ENCODE data around the gene CCN5. TPM values are rescaled to one million over a fixed set of nuclear protein-coding genes. Genes with fewer than 3 reads are reported as not detected.

The CCN5 gene
- total and polyA plus RNA-seq, 2 of the 13 experiments (the other 11 are each of a cell fraction or from before 2014, with no cell fraction given) = 0.12 TPM; not detected in 1

GRCh38 chr20:44771172-44771535 is 56.0 kb downstream of the CCN5 start (continued):
- TF ChIP-seq ELF4 (CRISPR knock-in tag; IDR thresholded peaks at IDR 0.05; ENCODE audit: borderline replicate concordance) (no peak), ZNF292 (CRISPR knock-in tag; IDR thresholded peaks at IDR 0.05; ENCODE audit: borderline replicate concordance, low read depth) (no peak)

- no peaks in the 10 kb centered on the region for H3K79me2 ChIP-seq (ENCODE audit: insufficient read depth, low read length)
- no peaks in the 10 kb centered on the region for H3K9me3 ChIP-seq (ENCODE audit: low read length)
- 11% methylated on average over 8 of the region's 8 CpGs for WGBS (ENCODE audit: low lambda C conversion rate)
- no peak overlapping the region for H3K9ac ChIP-seq (ENCODE audit: insufficient read depth, low read depth, low read length)
- TF ChIP-seq ZNF263 (CRISPR knock-in tag; IDR thresholded peaks at IDR 0.05) = 0 out of 2 replicates have a peak, but pooled peaks have one; percentile 45
- TF ChIP-seq LCORL (IDR thresholded peaks at IDR 0.05) = no peak
- TF ChIP-seq LCORL (CRISPR knock-in tag; IDR thresholded peaks at IDR 0.05) = no peak
- no peak overlapping the region for H3K27ac ChIP-seq (ENCODE audit: extremely low read length, insufficient read depth, low read length)
- H3K4me1 ChIP-seq (ENCODE audit: insufficient read depth, low read length) = no peaks in the 10 kb centered on the region
- DNase-seq (ENCODE audit: low spot score) = no peak
- in situ Hi-C loops (cut with HindIII; ENCODE audit: extremely low pct_ligation_motif_present, low pct_unique_long_range_greater_than_20kb) (no loop called here), intact Hi-C loops (cut with micrococcal nuclease; ENCODE audit: unreplicated experiment) (no loop called here)
- FAIRE-seq = no peak
- no TSS peak for BruUV-seq (replicated peaks)
- H2AFZ ChIP-seq (ENCODE audit: low read length) = no peak overlapping the region
- peak; percentile 40; the same call in 2 of the 3 replicates for ATAC-seq
- POLR2A ChIA-PET = no interaction called here
- no peak overlapping the region for H3K4me3 ChIP-seq (replicated peaks in 1 of 3; ENCODE audit: insufficient read depth in 1 of 3, low read depth in 2 of 3, low read length in 3 of 3)
- CTCF ChIA-PET (ENCODE audit: low intra/inter-chr PET ratio, low total read pairs) = no interaction called here
- no peaks in the 10 kb centered on the region for H4K20me1 ChIP-seq (ENCODE audit: insufficient read depth, low read length)
- H3K27me3 ChIP-seq (ENCODE audit: control insufficient read depth in 1 of 2, insufficient read depth in 2 of 2, low read length in 2 of 2) = peaks cover 2 to 20% of the 10 kb centered on the region in 2 experiments; a peak in 2 of 5 replicates
- H3K36me3 ChIP-seq (replicated peaks in 1 of 2; ENCODE audit: control insufficient read depth in 1 of 2, insufficient read depth in 2 of 2, low read length in 2 of 2) = no peaks in the 10 kb centered on the region
- H3K4me2 ChIP-seq (ENCODE audit: low read depth, low read length) = no peak overlapping the region
Observed at GRCh38 chr20:44772636-44773035, 57.5 kb downstream of the CCN5 start.

GRCh38 chr20:44773070-44773829 is 58.1 kb downstream of the CCN5 start:
- CTCF ChIA-PET (ENCODE audit: low intra/inter-chr PET ratio, low total read pairs) = no interaction called here
- TF ChIP-seq PPARG (CRISPR knock-in tag; conservative IDR thresholded peaks at IDR 0.05) (no peak), ZNF253 (CRISPR knock-in tag; IDR thresholded peaks at IDR 0.05; ENCODE audit: borderline replicate concordance) (no peak), RAD21 (CRISPR knock-in tag; IDR thresholded peaks at IDR 0.05) (no peak), E2F1 (CRISPR knock-in tag; IDR thresholded peaks at IDR 0.05) (no peak)
- H3K4me2 ChIP-seq (ENCODE audit: low read depth, low read length) = no peak overlapping the region
- no peaks in the 10 kb centered on the region for H3K4me1 ChIP-seq (ENCODE audit: insufficient read depth, low read length)
- no peaks in the 10 kb centered on the region for H3K9me3 ChIP-seq (ENCODE audit: low read length)
- no peaks in the 10 kb centered on the region for H4K20me1 ChIP-seq (ENCODE audit: insufficient read depth, low read length)
- H2AFZ ChIP-seq (ENCODE audit: low read length) = no peak overlapping the region
- H3K9ac ChIP-seq (ENCODE audit: insufficient read depth, low read depth, low read length) = no peak overlapping the region
- no peak for DNase-seq (ENCODE audit: low spot score)
- H3K4me3 ChIP-seq (replicated peaks in 1 of 3; ENCODE audit: insufficient read depth in 1 of 3, low read depth in 2 of 3, low read length in 3 of 3) = no peak overlapping the region
- no peaks in the 10 kb centered on the region for H3K36me3 ChIP-seq (replicated peaks in 1 of 2; ENCODE audit: control insufficient read depth in 1 of 2, insufficient read depth in 2 of 2, low read length in 2 of 2)
- H3K27ac ChIP-seq (ENCODE audit: extremely low read length, insufficient read depth, low read length) = no peak overlapping the region
- ATAC-seq = peak; percentile 26
- POLR2A ChIA-PET = no interaction called here
- BruUV-seq (replicated peaks) = no TSS peak
- no peak for FAIRE-seq
- intact Hi-C loops (cut with micrococcal nuclease; ENCODE audit: unreplicated experiment) (no loop called here), in situ Hi-C loops (cut with HindIII; ENCODE audit: extremely low pct_ligation_motif_present, low pct_unique_long_range_greater_than_20kb) (no loop called here)
- peaks cover 2 to 20% of the 10 kb centered on the region in 2 experiments; a peak in 2 of 5 replicates for H3K27me3 ChIP-seq (ENCODE audit: control insufficient read depth in 1 of 2, insufficient read depth in 2 of 2, low read length in 2 of 2)
- 3% methylated on average over 10 of the region's 10 CpGs for WGBS (ENCODE audit: low lambda C conversion rate)
- no peaks in the 10 kb centered on the region for H3K79me2 ChIP-seq (ENCODE audit: insufficient read depth, low read length)
